Measurements from ENCODE around the gene B3GNT8.

GRCh38 chr19:41405776-41406175 lies 21.4 kb downstream of the B3GNT8 start:
- TF ChIP-seq, protein P1, sequence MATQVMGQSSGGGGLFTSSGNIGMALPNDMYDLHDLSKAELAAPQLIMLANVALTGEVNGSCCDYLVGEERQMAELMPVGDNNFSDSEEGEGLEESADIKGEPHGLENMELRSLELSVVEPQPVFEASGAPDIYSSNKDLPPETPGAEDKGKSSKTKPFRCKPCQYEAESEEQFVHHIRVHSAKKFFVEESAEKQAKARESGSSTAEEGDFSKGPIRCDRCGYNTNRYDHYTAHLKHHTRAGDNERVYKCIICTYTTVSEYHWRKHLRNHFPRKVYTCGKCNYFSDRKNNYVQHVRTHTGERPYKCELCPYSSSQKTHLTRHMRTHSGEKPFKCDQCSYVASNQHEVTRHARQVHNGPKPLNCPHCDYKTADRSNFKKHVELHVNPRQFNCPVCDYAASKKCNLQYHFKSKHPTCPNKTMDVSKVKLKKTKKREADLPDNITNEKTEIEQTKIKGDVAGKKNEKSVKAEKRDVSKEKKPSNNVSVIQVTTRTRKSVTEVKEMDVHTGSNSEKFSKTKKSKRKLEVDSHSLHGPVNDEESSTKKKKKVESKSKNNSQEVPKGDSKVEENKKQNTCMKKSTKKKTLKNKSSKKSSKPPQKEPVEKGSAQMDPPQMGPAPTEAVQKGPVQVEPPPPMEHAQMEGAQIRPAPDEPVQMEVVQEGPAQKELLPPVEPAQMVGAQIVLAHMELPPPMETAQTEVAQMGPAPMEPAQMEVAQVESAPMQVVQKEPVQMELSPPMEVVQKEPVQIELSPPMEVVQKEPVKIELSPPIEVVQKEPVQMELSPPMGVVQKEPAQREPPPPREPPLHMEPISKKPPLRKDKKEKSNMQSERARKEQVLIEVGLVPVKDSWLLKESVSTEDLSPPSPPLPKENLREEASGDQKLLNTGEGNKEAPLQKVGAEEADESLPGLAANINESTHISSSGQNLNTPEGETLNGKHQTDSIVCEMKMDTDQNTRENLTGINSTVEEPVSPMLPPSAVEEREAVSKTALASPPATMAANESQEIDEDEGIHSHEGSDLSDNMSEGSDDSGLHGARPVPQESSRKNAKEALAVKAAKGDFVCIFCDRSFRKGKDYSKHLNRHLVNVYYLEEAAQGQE (IDR thresholded peaks at IDR 0.05; ENCODE audit: low read depth, low read length) = no peak
- no peak for TF ChIP-seq EZH2phosphoT487 (IDR thresholded peaks at IDR 0.05; ENCODE audit: borderline replicate concordance, low read depth)
- TF ChIP-seq, protein P2, sequence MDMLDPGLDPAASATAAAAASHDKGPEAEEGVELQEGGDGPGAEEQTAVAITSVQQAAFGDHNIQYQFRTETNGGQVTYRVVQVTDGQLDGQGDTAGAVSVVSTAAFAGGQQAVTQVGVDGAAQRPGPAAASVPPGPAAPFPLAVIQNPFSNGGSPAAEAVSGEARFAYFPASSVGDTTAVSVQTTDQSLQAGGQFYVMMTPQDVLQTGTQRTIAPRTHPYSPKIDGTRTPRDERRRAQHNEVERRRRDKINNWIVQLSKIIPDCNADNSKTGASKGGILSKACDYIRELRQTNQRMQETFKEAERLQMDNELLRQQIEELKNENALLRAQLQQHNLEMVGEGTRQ (IDR thresholded peaks at IDR 0.05; ENCODE audit: borderline replicate concordance, low read depth, low read length) = no peak
- TF ChIP-seq, protein P3, sequence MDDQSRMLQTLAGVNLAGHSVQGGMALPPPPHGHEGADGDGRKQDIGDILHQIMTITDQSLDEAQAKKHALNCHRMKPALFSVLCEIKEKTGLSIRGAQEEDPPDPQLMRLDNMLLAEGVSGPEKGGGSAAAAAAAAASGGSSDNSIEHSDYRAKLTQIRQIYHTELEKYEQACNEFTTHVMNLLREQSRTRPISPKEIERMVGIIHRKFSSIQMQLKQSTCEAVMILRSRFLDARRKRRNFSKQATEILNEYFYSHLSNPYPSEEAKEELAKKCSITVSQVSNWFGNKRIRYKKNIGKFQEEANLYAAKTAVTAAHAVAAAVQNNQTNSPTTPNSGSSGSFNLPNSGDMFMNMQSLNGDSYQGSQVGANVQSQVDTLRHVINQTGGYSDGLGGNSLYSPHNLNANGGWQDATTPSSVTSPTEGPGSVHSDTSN (IDR thresholded peaks at IDR 0.05) = no peak
- no peak for TF ChIP-seq MAX (IDR thresholded peaks at IDR 0.05; ENCODE audit: low read depth)
- no peak for TF ChIP-seq SMC3 (IDR thresholded peaks at IDR 0.05; ENCODE audit: low read depth, low read length)
- TF ChIP-seq ZBTB33 (IDR thresholded peaks at IDR 0.05; ENCODE audit: borderline replicate concordance, low read depth) = no peak
- TF ChIP-seq POLR2AphosphoS5 (IDR thresholded peaks at IDR 0.05; ENCODE audit: low read depth, low read length) = no peak
- no peak for TF ChIP-seq CTCF (IDR thresholded peaks at IDR 0.05)
- no peak for TF ChIP-seq RAD21 (IDR thresholded peaks at IDR 0.05; ENCODE audit: low read length)
- no peak for TF ChIP-seq EP300 (IDR thresholded peaks at IDR 0.05; ENCODE audit: borderline replicate concordance in 1 of 2, low read depth in 1 of 2, low read length in 1 of 2)
- TF ChIP-seq NFIC (IDR thresholded peaks at IDR 0.05; ENCODE audit: borderline replicate concordance) = no peak
